ENCODE results near the gene SRGAP3. TPM values are rescaled to one million over a fixed set of nuclear protein-coding genes. Genes with fewer than 3 reads are reported as not detected.
A peak's percentile ranks its signal among the peaks of the same experiment; 100 is the strongest.

SRGAP3 gene
- total RNA-seq, 4 donors from 2014 or later, result 2.4 to 35.5 (median 8.2) TPM

DNA sequence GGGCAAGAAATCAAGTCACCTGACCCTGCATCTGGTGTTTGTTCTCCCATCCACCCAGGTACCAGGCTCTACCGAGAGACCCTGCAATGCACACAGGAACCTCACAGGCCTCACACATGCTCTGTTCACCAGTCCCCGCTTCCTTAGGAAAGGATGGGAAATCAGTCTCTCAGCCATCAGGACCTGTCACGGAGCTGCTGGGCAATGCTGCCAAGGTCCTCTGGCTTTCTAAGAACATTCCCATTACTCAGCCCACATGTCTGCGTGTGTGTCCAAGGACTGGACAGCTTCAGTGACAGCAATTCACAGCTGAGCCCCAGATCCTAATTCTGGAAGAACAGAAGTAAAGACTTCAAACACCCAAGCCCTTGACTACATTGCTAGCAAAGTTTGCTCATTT lies 6.5 kb upstream of the SRGAP3 start:
- no peak for TF ChIP-seq POLR2A (IDR thresholded peaks at IDR 0.05)
- TF ChIP-seq, protein P1, sequence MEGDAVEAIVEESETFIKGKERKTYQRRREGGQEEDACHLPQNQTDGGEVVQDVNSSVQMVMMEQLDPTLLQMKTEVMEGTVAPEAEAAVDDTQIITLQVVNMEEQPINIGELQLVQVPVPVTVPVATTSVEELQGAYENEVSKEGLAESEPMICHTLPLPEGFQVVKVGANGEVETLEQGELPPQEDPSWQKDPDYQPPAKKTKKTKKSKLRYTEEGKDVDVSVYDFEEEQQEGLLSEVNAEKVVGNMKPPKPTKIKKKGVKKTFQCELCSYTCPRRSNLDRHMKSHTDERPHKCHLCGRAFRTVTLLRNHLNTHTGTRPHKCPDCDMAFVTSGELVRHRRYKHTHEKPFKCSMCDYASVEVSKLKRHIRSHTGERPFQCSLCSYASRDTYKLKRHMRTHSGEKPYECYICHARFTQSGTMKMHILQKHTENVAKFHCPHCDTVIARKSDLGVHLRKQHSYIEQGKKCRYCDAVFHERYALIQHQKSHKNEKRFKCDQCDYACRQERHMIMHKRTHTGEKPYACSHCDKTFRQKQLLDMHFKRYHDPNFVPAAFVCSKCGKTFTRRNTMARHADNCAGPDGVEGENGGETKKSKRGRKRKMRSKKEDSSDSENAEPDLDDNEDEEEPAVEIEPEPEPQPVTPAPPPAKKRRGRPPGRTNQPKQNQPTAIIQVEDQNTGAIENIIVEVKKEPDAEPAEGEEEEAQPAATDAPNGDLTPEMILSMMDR (IDR thresholded peaks at IDR 0.05), result no peak
- no peaks in the 10 kb centered on the region for H3K27me3 ChIP-seq
- H3K36me3 ChIP-seq, result no peaks in the 10 kb centered on the region
- no peaks in the 10 kb centered on the region for H3K9me3 ChIP-seq
- H3K4me3 ChIP-seq, result no peak overlapping the region
- H3K27ac ChIP-seq, result no peak overlapping the region
- intact Hi-C loops (cut with DNase I; ENCODE audit: low total_unique reads), result no loop called here
- H3K4me1 ChIP-seq, result no peaks in the 10 kb centered on the region
- DNase-seq, result no peak

GRCh38 chr3:9254764-9255163 lies 5.3 kb upstream of the SRGAP3 start:
- no peak overlapping the region for H3K27ac ChIP-seq
- H3K9me3 ChIP-seq, result no peaks in the 10 kb centered on the region
- no peaks in the 10 kb centered on the region for H3K36me3 ChIP-seq
- TF ChIP-seq, protein P1 (IDR thresholded peaks at IDR 0.05), result no peak
- no peak for TF ChIP-seq POLR2A (IDR thresholded peaks at IDR 0.05)
- H3K4me3 ChIP-seq, result no peak overlapping the region
- no peaks in the 10 kb centered on the region for H3K4me1 ChIP-seq
- intact Hi-C loops (cut with DNase I; ENCODE audit: low total_unique reads), result no loop called here
- H3K27me3 ChIP-seq, result no peaks in the 10 kb centered on the region
- DNase-seq, result no peak

GRCh38 chr3:9253327-9253726 lies 3.9 kb upstream of the SRGAP3 start:
- DNase-seq, result no peak
- Histone ChIP-seq H3K4me1 (no peaks in the 10 kb centered on the region), H3K36me3 (no peaks in the 10 kb centered on the region), H3K4me3 (no peak overlapping the region), H3K27me3 (no peaks in the 10 kb centered on the region), H3K27ac (peak overlapping the region in 1 of 2 donors; percentile 45), H3K9me3 (no peaks in the 10 kb centered on the region)
- intact Hi-C loops (cut with DNase I; ENCODE audit: low total_unique reads), result no loop called here
- no peak for TF ChIP-seq POLR2A (IDR thresholded peaks at IDR 0.05)
- TF ChIP-seq, protein P1 (IDR thresholded peaks at IDR 0.05), result no peak

DNA sequence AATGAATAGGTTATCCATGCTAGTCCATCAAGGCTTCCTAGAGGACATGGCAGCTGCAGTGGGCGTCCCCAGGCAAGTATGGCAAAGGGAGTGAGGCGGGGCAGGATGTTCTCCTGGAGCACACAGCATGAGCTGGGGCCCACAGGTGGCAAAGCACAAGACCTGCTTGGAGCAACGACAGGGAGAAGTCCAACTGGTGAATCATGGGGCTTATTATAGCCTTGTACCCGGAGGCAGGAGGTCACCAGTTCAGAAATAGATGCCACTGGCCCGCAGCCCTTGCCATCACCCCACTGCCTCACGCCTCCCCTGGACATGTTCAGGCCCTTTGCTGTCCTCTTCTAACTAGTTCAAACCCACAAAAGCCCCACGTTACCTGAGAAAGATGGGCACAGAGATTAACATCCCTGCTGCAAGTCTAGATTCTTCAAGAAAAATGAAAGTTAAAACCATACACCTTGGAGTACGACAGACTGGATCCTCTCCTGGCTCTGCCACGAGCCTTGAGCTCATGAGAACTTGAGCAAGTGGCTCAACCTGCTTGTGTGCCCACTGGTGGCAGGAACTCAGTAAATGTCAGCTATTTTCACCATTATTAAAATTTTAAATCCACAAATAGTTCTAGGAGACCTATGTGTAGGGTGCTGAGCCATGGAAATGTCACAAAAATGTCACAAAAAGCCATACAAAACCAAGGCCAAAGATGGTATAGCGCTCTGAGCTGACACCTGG lies 1.8 kb upstream of the SRGAP3 start:
- Histone ChIP-seq H3K27me3 (no peaks in the 10 kb centered on the region), H3K4me1 (no peaks in the 10 kb centered on the region), H3K27ac (no peak overlapping the region), H3K4me3 (no peak overlapping the region), H3K9me3 (no peaks in the 10 kb centered on the region), H3K36me3 (no peaks in the 10 kb centered on the region)
- no peak for TF ChIP-seq POLR2A (IDR thresholded peaks at IDR 0.05)
- TF ChIP-seq, protein P1 (IDR thresholded peaks at IDR 0.05), result no peak
- no peak for DNase-seq
- intact Hi-C loops (cut with DNase I; ENCODE audit: low total_unique reads), result no loop called here

GRCh38 chr3:9250236-9250635 lies 790 bp upstream of the SRGAP3 start:
- Histone ChIP-seq H3K36me3 (no peaks in the 10 kb centered on the region), H3K27me3 (no peaks in the 10 kb centered on the region), H3K4me1 (no peaks in the 10 kb centered on the region), H3K4me3 (no peak overlapping the region), H3K27ac (peak overlapping the region; percentile 61 to 64), H3K9me3 (no peaks in the 10 kb centered on the region)
- no peak for DNase-seq
- TF ChIP-seq, protein P1 (IDR thresholded peaks at IDR 0.05), result peak in 1 of 4 experiments; percentile 4
- no peak for TF ChIP-seq POLR2A (IDR thresholded peaks at IDR 0.05)
- intact Hi-C loops (cut with DNase I; ENCODE audit: low total_unique reads), result no loop called here

Data from uterus (tissue), 4 donors.